IPS-18a (cell line): ENCODE measurements around the gene MCF2.

Source experiments
- H3K27ac ChIP-seq: one replicate; pipeline ENCODE4 v1.5.1; 2013; ENCODE audit warnings: low read length
- H3K27me3 ChIP-seq: one replicate; pipeline ENCODE4 v1.6.1; 2013; ENCODE audit warnings: mild to moderate bottlenecking, low read length; ENCODE audit not compliant: control insufficient read depth, insufficient read depth
- H3K36me3 ChIP-seq: one replicate; pipeline ENCODE4 v1.6.1; 2013; ENCODE audit warnings: low read depth, low read length; ENCODE audit not compliant: control insufficient read depth
- H3K4me1 ChIP-seq: one replicate; pipeline ENCODE4 v1.6.1; 2013; ENCODE audit warnings: low read depth, low read length; ENCODE audit not compliant: control insufficient read depth
- H3K4me3 ChIP-seq: one replicate; pipeline ENCODE4 v1.5.1; 2013; ENCODE audit warnings: low read length
- H3K9ac ChIP-seq: one replicate; pipeline ENCODE4 v1.6.1; 2013; ENCODE audit warnings: mild to moderate bottlenecking, low read length, moderate library complexity
- H3K9me3 ChIP-seq: one replicate; pipeline ENCODE4 v1.6.1; 2013; ENCODE audit warnings: low read depth, low read length; ENCODE audit not compliant: control insufficient read depth

The MCF2 gene

DNA sequence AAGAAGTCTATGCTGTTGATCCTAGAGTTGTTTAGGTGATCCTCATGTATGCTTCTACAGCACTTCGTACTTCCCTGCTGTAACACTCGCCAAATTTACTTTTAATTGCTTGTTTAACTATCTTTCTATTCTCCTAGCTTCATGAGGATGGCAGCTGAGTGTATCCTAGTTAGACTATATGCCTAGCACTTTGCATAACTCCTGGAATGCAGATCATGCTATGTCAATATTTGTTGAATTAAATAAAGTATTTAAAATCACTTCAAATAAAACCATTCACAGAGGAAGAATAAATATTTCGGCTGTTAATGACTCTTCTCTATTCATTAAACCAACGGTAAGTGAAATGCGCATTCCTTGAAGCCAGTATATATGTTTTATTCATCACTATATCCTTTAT lies 122.4 kb downstream of the MCF2 start:
- Histone ChIP-seq H3K4me3 (no peak overlapping the region), H3K36me3 (no peaks in the 10 kb centered on the region), H3K9ac (no peak overlapping the region), H3K4me1 (no peaks in the 10 kb centered on the region), H3K9me3 (peaks cover 15% of the 10 kb centered on the region), H3K27ac (no peak overlapping the region), H3K27me3 (no peaks in the 10 kb centered on the region)

- no peaks in the 10 kb centered on the region for H3K36me3 ChIP-seq
- H3K9ac ChIP-seq = no peak overlapping the region
- no peak overlapping the region for H3K4me3 ChIP-seq
- peaks cover 12% of the 10 kb centered on the region for H3K9me3 ChIP-seq
- no peak overlapping the region for H3K27ac ChIP-seq
- no peaks in the 10 kb centered on the region for H3K4me1 ChIP-seq
- H3K27me3 ChIP-seq = no peaks in the 10 kb centered on the region
Observed at GRCh38 chrX:139581068-139581467, 126.9 kb downstream of the MCF2 start.

- peaks cover 5% of the 10 kb centered on the region for H3K9me3 ChIP-seq
- H3K36me3 ChIP-seq = no peaks in the 10 kb centered on the region
- no peaks in the 10 kb centered on the region for H3K4me1 ChIP-seq
- no peak overlapping the region for H3K27ac ChIP-seq
- no peak overlapping the region for H3K4me3 ChIP-seq
- H3K27me3 ChIP-seq = no peaks in the 10 kb centered on the region
- H3K9ac ChIP-seq = no peak overlapping the region
Observed at GRCh38 chrX:139566981-139567380, 141.0 kb downstream of the MCF2 start.

DNA sequence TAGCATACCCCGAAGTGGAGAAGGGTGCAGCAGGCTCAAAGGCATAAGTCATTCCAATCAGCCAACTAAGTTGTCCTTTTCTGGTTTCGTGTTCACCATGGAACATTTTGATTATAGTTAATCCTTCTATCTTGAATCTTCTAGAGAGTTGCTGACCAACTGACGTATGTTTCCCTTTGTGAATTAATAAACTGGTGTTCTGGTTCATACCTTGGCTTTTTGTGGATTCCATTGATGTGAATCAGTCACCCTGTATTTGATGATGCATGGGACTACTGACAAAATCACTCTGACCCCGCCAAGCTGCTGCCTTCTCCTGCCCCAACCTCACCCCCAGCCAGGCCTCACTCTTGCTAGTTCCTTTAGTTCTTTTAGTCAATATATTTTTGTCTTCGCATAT lies 144.7 kb downstream of the MCF2 start:
- no peak overlapping the region for H3K27ac ChIP-seq
- H3K9me3 ChIP-seq = peaks cover 7% of the 10 kb centered on the region
- H3K9ac ChIP-seq = no peak overlapping the region
- no peaks in the 10 kb centered on the region for H3K27me3 ChIP-seq
- H3K4me1 ChIP-seq = no peaks in the 10 kb centered on the region
- H3K4me3 ChIP-seq = no peak overlapping the region
- no peaks in the 10 kb centered on the region for H3K36me3 ChIP-seq

- Histone ChIP-seq H3K27me3 (no peaks in the 10 kb centered on the region), H3K27ac (no peak overlapping the region), H3K36me3 (no peaks in the 10 kb centered on the region), H3K4me1 (no peaks in the 10 kb centered on the region), H3K9me3 (peaks cover 16% of the 10 kb centered on the region), H3K4me3 (no peak overlapping the region), H3K9ac (no peak overlapping the region)
Observed at GRCh38 chrX:139560221-139560620, 147.7 kb downstream of the MCF2 start.

DNA sequence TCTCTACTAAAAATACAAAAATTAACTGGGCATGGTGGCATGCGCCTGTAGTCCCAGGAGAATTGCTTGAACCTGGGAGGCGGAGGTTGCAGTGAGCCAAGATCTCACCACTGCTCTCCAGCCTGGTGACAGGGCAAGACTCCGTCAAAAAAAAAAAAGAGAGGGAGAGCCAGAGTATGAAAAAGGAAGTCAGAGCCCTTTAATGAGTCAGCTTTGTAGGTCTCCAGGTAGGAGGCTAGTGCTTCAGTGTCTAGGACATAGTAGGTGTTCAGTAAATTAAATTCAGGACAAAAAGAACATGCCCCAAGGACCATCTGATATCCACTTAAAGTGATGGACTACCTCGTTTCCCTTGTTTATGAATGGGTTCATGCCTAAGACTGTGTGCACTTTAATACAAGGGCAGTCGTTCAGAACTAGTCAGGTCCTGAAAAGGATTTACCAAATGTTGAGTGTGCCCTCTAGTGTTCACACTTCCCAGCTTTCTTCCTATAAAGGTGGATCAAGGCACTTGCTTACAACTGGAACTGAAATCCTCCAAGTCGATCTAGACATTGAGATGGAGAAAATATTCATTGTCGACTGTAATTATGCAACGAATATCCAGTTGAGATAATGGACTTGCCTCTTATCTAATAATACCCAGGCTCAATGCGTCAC lies 148.5 kb downstream of the MCF2 start:
- H3K36me3 ChIP-seq = no peaks in the 10 kb centered on the region
- H3K27me3 ChIP-seq = no peaks in the 10 kb centered on the region
- no peak overlapping the region for H3K4me3 ChIP-seq
- peaks cover 16% of the 10 kb centered on the region for H3K9me3 ChIP-seq
- no peaks in the 10 kb centered on the region for H3K4me1 ChIP-seq
- no peak overlapping the region for H3K27ac ChIP-seq
- H3K9ac ChIP-seq = no peak overlapping the region

DNA sequence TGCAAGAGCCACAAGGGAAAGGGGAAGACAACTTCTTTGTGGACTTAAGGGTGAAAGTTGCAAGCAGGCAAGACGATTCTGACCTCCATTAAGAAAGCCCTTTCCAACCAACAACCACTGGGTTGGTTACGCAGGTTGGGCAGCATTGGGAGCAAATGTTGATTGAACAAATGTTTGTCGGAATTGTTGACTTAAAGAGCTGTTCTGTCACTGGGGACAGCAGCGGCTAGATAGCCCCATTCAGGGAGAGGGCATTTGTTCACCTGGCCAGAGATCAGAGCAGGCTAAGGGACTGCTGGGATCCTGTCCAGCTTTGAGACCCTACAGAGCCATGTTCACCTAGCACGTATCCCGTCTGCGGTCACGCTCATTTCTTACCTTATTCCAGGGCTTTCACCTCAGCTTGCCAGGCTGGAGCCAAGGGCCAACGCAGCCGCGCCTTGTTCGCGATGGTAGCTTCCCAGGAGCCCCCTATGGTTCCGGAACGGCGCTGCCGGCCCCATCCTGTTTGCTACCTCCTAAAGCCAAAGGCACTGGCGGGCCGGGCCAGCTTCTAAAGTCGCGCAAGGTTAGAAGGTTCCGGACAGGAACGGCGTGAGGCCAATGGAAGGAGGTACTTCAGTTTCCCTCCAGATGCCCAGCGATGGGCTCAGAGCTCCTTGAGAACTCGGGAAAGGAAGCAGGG lies 152.8 kb downstream of the MCF2 start:
- Histone ChIP-seq H3K27ac (no peak overlapping the region), H3K4me3 (no peak overlapping the region), H3K27me3 (no peaks in the 10 kb centered on the region), H3K36me3 (no peaks in the 10 kb centered on the region), H3K9ac (no peak overlapping the region), H3K4me1 (no peaks in the 10 kb centered on the region), H3K9me3 (peaks cover 19% of the 10 kb centered on the region)

DNA sequence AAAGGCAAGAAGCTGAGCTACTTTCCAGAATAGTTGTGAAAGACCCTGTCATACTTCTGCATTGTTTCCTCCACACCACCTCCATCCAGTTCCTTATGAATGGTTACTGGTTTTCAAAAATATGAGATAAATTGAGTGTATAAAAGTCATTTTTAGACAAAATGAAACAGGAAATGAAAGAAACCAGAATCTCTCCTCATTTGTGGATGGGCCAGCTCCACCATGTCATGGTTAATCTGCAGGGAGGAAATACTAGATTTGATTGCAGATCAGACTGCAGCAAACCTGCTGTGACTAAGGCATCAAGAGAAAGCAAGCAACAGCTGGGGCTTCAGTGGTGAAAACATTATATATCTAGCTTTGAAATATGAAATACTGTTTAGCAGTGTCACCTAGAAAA lies 153.6 kb downstream of the MCF2 start:
- no peaks in the 10 kb centered on the region for H3K36me3 ChIP-seq
- H3K4me1 ChIP-seq = no peaks in the 10 kb centered on the region
- H3K9me3 ChIP-seq = peaks cover 19% of the 10 kb centered on the region
- no peak overlapping the region for H3K27ac ChIP-seq
- no peaks in the 10 kb centered on the region for H3K27me3 ChIP-seq
- no peak overlapping the region for H3K9ac ChIP-seq
- H3K4me3 ChIP-seq = no peak overlapping the region

DNA sequence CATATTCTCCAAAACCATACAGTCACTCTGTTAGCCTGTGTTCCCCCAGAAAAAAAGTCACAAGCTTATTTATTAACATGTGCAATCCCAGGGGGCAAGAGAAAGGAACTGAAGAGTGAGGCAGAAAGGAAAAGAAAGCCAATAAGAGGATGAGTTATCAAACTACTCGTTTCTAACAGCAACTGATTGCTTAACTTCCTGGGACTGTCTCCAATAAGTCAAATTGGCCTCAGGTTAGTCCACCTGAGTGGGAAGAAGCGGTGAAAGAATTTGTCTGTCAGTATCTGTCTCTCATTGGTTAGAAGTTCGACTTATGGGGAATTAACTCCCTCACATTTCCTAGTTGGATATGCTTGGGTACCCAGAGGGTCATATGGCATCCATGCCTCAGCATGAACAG lies 163.4 kb downstream of the MCF2 start:
- Histone ChIP-seq H3K4me1 (no peaks in the 10 kb centered on the region), H3K36me3 (no peaks in the 10 kb centered on the region), H3K27me3 (no peaks in the 10 kb centered on the region), H3K27ac (no peak overlapping the region), H3K4me3 (no peak overlapping the region), H3K9ac (no peak overlapping the region), H3K9me3 (peaks cover 20% of the 10 kb centered on the region)

DNA sequence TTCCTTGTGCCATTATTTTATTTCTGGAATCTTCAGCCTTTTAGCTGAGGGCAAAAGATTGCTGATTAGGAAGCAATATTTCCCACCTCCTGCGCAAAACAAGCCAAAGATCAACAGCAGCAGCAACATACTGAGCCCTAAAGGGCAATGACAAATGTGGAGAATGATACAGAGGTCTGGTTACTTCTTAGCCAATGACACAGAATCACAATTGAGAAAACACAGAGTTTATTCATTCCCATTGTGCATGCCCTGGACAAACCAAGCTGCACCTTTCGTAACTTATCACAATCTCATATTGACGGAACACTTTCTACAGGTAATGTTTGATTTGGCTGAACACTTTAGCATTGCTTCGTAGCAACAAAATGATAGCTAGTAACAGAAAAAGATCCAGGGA lies 164.0 kb downstream of the MCF2 start:
- Histone ChIP-seq H3K9ac (no peak overlapping the region), H3K9me3 (peaks cover 20% of the 10 kb centered on the region), H3K27me3 (no peaks in the 10 kb centered on the region), H3K4me1 (no peaks in the 10 kb centered on the region), H3K4me3 (no peak overlapping the region), H3K36me3 (no peaks in the 10 kb centered on the region), H3K27ac (no peak overlapping the region)

- Histone ChIP-seq H3K4me3 (no peak overlapping the region), H3K27me3 (no peaks in the 10 kb centered on the region), H3K27ac (no peak overlapping the region), H3K4me1 (no peaks in the 10 kb centered on the region), H3K36me3 (no peaks in the 10 kb centered on the region), H3K9ac (no peak overlapping the region), H3K9me3 (peaks cover 14% of the 10 kb centered on the region)
Observed at GRCh38 chrX:139542652-139543051, 165.3 kb downstream of the MCF2 start.
